ENCODE results near the gene DOCK8.

Gene DOCK8

DNA sequence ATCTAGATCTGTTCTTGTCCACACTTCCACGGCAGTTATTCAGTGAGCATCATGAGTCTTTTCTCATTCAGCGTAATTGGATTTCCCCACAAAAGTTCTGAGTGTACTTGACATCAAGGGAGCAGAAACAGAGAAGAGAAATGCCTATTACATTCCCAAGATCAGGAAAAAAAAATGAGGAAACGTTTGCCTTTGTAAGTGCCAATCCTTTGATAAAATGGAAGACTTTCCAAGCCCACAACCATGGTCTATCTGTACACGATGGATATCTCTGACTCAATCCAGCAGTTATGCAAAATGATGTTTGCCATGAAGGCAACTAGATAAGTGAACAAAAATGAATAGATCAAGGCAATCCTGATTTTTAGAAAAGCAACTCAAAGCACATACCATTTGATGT is 235.9 kb downstream of the DOCK8 start:
- TF ChIP-seq PPARA (CRISPR knock-in tag; IDR thresholded peaks at IDR 0.05; ENCODE audit: borderline replicate concordance) (no peak), BACH2 (CRISPR knock-in tag; IDR thresholded peaks at IDR 0.05; ENCODE audit: borderline replicate concordance) (no peak), ISL1 (CRISPR knock-in tag; IDR thresholded peaks at IDR 0.05) (no peak)
- TF ChIP-seq, protein P1, sequence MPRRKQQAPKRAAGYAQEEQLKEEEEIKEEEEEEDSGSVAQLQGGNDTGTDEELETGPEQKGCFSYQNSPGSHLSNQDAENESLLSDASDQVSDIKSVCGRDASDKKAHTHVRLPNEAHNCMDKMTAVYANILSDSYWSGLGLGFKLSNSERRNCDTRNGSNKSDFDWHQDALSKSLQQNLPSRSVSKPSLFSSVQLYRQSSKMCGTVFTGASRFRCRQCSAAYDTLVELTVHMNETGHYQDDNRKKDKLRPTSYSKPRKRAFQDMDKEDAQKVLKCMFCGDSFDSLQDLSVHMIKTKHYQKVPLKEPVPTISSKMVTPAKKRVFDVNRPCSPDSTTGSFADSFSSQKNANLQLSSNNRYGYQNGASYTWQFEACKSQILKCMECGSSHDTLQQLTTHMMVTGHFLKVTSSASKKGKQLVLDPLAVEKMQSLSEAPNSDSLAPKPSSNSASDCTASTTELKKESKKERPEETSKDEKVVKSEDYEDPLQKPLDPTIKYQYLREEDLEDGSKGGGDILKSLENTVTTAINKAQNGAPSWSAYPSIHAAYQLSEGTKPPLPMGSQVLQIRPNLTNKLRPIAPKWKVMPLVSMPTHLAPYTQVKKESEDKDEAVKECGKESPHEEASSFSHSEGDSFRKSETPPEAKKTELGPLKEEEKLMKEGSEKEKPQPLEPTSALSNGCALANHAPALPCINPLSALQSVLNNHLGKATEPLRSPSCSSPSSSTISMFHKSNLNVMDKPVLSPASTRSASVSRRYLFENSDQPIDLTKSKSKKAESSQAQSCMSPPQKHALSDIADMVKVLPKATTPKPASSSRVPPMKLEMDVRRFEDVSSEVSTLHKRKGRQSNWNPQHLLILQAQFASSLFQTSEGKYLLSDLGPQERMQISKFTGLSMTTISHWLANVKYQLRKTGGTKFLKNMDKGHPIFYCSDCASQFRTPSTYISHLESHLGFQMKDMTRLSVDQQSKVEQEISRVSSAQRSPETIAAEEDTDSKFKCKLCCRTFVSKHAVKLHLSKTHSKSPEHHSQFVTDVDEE (CRISPR knock-in tag; IDR thresholded peaks at IDR 0.05) = no peak
- TF ChIP-seq, protein P2, sequence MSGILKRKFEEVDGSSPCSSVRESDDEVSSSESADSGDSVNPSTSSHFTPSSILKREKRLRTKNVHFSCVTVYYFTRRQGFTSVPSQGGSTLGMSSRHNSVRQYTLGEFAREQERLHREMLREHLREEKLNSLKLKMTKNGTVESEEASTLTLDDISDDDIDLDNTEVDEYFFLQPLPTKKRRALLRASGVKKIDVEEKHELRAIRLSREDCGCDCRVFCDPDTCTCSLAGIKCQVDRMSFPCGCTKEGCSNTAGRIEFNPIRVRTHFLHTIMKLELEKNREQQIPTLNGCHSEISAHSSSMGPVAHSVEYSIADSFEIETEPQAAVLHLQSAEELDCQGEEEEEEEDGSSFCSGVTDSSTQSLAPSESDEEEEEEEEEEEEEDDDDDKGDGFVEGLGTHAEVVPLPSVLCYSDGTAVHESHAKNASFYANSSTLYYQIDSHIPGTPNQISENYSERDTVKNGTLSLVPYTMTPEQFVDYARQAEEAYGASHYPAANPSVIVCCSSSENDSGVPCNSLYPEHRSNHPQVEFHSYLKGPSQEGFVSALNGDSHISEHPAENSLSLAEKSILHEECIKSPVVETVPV (CRISPR knock-in tag; IDR thresholded peaks at IDR 0.05) = no peak
- no peak for ATAC-seq

DNA sequence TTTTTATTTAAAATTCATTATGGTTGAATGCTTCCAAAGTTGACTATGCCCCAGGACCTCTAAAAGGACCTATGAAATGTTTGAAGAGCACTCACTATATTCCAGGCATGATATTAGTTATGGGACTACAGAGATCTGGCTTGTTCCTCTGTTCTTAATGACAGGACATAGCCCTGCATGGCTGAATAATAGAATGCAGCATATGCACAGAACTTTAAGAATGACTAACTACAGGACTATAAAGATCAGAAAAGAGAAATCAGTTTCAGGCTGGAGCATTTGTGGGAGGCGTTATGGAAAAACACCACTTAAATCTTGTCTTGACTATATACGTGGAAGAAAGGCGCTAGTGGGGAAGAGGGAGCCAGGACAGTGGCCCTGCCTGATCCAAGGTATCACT is 239.2 kb downstream of the DOCK8 start:
- ATAC-seq = no peak
- TF ChIP-seq CSDC2 (CRISPR knock-in tag; IDR thresholded peaks at IDR 0.05) (no peak), ISL1 (CRISPR knock-in tag; IDR thresholded peaks at IDR 0.05) (no peak), POU6F1 (CRISPR knock-in tag; IDR thresholded peaks at IDR 0.05; ENCODE audit: borderline replicate concordance, low read depth) (no peak), ZNF8 (CRISPR knock-in tag; IDR thresholded peaks at IDR 0.05) (no peak), GLIS3 (CRISPR knock-in tag; IDR thresholded peaks at IDR 0.05) (no peak), ZFP30 (CRISPR knock-in tag; IDR thresholded peaks at IDR 0.05) (no peak), RARB (CRISPR knock-in tag; IDR thresholded peaks at IDR 0.05) (no peak), ZNF70 (CRISPR knock-in tag; IDR thresholded peaks at IDR 0.05) (no peak), ARNTL (CRISPR knock-in tag; IDR thresholded peaks at IDR 0.05; ENCODE audit: borderline replicate concordance, low read depth) (no peak), ZNF565 (CRISPR knock-in tag; conservative IDR thresholded peaks at IDR 0.05; ENCODE audit: low read depth) (no peak), BACH2 (CRISPR knock-in tag; IDR thresholded peaks at IDR 0.05; ENCODE audit: borderline replicate concordance) (no peak), ESRRG (CRISPR knock-in tag; IDR thresholded peaks at IDR 0.05) (no peak), CREB5 (CRISPR knock-in tag; IDR thresholded peaks at IDR 0.05; ENCODE audit: low read depth) (no peak), ZC3H10 (CRISPR knock-in tag; IDR thresholded peaks at IDR 0.05) (no peak), SNAI2 (CRISPR knock-in tag; IDR thresholded peaks at IDR 0.05) (no peak)
- TF ChIP-seq, protein P2 (CRISPR knock-in tag; IDR thresholded peaks at IDR 0.05) = no peak
- TF ChIP-seq, protein P3, sequence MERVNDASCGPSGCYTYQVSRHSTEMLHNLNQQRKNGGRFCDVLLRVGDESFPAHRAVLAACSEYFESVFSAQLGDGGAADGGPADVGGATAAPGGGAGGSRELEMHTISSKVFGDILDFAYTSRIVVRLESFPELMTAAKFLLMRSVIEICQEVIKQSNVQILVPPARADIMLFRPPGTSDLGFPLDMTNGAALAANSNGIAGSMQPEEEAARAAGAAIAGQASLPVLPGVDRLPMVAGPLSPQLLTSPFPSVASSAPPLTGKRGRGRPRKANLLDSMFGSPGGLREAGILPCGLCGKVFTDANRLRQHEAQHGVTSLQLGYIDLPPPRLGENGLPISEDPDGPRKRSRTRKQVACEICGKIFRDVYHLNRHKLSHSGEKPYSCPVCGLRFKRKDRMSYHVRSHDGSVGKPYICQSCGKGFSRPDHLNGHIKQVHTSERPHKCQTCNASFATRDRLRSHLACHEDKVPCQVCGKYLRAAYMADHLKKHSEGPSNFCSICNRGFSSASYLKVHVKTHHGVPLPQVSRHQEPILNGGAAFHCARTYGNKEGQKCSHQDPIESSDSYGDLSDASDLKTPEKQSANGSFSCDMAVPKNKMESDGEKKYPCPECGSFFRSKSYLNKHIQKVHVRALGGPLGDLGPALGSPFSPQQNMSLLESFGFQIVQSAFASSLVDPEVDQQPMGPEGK (CRISPR knock-in tag; IDR thresholded peaks at IDR 0.05; ENCODE audit: borderline replicate concordance) = no peak
- TF ChIP-seq, protein P1 (CRISPR knock-in tag; IDR thresholded peaks at IDR 0.05) = no peak

Data from SK-N-SH treated with all-trans-retinoic acid at 6 μM for 48 hours (cell line).